Body of pancreas (tissue), 4 donors: ENCODE measurements around the gene VPS37D.

ENCODE experiments used
- POLR2A ChIP-seq, 3 donors: fragments of 450-650 bp; IDR thresholded peaks; one replicate each; pipeline ENCODE4 v1.6.1; 2016; ENCODE audit warnings: antibody characterized with exemption in 3 of 3, mild to moderate bottlenecking in 2 of 3
- TF ChIP-seq, protein P1 (sequence below), 7 experiments: fragments of 450-650 bp in 4 of 7; fragments of 200-600 bp in 3 of 7; sonication (generic) in 3 of 7; IDR thresholded peaks; one replicate each; pipeline ENCODE4 v1.5.1; 2016 to 2019; ENCODE audit warnings: antibody characterized with exemption in 7 of 7

DNA sequence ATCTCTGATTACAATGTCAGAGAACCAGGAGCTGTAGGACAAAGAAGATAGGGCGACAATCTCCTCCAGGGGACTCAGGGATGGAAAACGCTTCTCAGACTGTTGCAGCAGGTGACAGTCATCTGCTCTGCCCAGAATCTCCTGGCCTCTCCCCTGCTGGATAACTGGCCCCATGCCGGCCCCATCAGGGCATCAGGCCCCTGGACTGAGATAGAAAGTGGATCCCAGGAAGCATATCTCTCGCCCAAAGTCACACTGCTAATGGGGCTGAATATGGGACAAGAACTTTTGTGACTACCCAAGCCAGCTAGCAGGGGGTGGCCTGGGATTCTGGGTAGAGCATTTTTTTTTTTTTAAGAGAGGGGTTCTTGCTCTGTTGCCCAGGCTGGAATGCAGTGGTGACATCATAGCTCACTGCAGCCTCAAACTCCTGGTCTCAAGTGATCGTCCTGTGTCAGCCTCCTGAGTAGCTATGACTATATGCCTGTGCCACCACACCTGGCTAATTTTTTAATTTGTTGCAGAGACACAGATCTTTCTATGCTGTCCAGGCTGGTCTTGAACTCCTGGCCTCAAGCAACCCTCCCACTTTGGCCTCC, 22.8 kb upstream of the VPS37D start:
- TF ChIP-seq, protein P1, sequence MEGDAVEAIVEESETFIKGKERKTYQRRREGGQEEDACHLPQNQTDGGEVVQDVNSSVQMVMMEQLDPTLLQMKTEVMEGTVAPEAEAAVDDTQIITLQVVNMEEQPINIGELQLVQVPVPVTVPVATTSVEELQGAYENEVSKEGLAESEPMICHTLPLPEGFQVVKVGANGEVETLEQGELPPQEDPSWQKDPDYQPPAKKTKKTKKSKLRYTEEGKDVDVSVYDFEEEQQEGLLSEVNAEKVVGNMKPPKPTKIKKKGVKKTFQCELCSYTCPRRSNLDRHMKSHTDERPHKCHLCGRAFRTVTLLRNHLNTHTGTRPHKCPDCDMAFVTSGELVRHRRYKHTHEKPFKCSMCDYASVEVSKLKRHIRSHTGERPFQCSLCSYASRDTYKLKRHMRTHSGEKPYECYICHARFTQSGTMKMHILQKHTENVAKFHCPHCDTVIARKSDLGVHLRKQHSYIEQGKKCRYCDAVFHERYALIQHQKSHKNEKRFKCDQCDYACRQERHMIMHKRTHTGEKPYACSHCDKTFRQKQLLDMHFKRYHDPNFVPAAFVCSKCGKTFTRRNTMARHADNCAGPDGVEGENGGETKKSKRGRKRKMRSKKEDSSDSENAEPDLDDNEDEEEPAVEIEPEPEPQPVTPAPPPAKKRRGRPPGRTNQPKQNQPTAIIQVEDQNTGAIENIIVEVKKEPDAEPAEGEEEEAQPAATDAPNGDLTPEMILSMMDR (IDR thresholded peaks at IDR 0.05) = no peak
- no peak for TF ChIP-seq POLR2A (IDR thresholded peaks at IDR 0.05)
